Stimulated activated CD8-positive, alpha-beta memory T cell treated with anti-CD3 and anti-CD28 coated beads, Interleukin-2, amount 100 ng/mL, for 1 hour (primary cell): Measurements from ENCODE around the gene MEGF6.
"Not testable (repeated sequence)": the region's sequence is repeated elsewhere in the genome, so short reads cannot be mapped to it uniquely, and the experiment has no call there.

Source experiments
- DNase-seq, 2 donors: peaks; one replicate each; pipeline ENCODE4 v3.0.0-alpha.2; 2020; ENCODE audit warnings: low read depth in 2 of 2

Gene MEGF6

DNA sequence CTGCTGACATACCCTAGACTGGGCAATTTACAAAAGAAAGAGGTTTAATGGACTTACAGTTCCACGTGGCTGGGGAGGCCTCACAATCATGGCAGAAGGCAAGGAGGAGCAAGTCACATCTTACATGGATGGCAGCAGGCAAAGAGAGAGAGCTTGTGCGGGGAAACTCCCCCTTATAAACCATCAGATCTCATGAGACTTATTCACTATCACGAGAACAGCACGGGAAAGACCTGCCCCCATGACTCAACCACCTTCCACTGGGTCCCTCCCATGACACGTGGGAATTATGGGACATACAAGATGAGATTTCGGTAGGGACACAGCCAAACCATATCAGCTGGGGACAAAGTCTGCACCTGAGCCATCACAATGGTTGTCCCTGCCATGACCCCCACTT lies 35.8 kb downstream of the MEGF6 start:
- not testable (repeated sequence) for DNase-seq

DNA sequence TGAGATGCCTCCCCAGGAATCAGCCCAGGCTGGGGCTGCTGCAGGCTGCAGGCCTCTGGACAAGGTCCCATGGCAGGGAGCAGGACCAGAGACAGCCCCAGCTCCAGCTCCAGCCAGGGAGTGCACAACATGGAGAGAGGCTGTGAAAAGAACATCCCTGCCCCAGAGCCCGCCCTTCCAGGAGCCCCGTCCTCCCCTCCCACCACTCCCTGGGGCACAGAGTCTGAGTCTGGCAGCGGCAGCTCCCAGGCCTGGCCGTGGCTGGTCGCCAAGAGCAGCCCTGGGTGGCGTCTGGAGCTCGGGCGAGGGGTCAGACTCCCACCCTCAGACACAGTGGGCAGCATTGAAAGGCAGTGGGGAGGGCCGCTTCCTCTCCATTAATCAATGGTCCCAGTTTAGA lies 37.8 kb downstream of the MEGF6 start:
- no peak for DNase-seq

DNA sequence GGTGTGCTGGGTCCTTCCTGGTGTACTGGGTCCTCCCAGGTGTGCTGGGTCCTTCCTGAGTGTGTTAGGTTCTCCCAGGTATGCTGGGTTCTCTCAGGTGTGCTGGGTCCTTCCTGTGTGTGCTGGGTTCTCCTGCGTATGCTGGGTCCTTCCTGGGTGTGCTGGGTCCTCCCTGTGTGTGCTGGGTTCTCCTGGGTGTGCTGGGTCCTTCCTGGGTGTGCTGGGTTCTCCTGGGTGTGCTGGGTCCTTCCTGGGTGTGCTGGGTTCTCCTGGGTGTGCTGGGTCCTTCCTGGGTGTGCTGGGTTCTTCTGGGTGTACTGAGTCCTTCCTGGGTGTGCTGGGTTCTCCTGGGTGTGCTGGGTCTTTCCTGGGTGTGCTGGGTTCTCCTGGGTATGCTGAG lies 38.7 kb downstream of the MEGF6 start:
- DNase-seq, result not testable (repeated sequence)

DNA sequence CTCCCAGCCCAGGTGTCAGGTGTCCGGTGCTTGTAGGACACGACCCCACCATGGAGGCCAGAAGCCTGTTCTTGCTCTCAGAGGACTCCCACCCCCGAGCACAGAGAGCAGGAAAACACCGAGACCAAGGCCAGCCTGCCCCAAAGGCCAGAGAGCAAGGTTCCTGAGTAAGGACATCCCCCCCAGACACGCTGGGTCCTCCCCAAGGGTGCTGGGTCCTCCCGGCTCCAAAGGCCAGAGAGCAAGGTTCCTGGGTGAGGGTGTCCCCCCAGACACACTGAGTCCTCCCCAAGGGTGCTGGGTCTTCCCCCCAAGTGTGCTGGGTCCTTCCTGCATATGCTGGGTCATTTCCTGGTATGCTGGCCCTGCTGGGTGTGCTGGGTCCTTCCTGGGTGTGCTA lies 40.0 kb downstream of the MEGF6 start:
- no peak for DNase-seq

DNA sequence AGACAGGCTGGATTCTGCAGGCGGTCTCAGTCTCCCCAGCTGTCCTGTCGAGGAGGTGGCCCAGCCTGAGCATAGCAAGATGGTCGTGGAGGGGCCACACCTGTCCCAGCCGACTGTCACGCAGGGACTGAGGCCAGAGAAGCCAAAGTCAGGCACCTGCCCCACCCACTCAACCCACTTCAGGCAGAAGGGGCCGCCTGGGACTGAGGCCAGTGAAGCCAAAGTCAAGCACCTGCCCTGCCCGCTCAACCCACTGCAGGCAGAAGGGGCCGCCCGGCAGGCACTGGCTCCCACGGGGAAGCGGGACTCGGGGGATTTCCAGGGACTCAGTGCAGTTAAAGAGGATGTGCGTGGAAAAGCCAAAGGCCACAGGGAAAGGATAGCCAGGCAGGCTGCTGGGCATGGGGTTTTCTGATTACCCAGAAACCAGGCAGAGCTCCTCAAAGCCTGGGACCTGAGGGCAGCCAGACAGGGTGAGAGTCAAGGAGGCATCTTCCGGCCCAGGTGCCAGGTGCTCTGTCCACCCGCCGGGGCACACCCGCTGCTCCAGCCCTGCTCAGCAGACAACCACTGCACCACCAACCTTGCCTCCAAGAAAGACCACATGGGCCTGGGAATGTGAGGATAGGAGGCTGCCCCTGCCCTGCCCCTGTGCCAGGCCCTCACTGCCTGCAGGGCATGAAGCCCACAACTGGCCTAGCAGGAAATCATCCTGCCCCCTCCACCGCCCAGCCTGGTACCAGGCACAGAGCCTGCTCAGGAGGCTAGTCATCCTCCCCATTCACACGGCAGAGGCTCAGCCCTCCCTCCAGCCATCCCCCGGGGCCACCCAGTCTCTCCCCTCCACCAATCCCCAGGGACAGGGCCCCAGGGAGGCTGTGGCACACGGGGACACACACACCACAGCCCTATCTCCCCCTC lies 41.0 kb downstream of the MEGF6 start:
- DNase-seq, result no peak

DNA sequence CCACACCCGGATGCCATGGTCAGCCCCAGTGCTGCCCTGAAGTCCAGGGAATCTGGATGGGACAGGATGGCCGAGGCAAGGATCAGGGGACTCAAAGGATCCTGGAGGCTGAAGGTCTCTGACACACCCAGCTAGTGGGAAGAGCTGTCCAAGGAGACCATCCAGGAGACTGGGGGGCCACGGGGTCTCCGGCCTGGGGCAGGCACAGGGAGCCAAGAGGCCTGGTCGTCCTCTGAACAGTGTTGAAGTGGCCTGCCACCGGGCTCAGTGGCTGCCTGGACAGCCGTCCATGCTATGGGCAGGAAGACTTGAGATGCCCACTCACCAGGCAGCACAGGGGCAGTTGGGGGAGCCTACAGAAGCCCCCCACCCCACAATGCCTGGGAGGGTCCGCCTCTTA lies 41.9 kb downstream of the MEGF6 start:
- DNase-seq, result no peak

DNA sequence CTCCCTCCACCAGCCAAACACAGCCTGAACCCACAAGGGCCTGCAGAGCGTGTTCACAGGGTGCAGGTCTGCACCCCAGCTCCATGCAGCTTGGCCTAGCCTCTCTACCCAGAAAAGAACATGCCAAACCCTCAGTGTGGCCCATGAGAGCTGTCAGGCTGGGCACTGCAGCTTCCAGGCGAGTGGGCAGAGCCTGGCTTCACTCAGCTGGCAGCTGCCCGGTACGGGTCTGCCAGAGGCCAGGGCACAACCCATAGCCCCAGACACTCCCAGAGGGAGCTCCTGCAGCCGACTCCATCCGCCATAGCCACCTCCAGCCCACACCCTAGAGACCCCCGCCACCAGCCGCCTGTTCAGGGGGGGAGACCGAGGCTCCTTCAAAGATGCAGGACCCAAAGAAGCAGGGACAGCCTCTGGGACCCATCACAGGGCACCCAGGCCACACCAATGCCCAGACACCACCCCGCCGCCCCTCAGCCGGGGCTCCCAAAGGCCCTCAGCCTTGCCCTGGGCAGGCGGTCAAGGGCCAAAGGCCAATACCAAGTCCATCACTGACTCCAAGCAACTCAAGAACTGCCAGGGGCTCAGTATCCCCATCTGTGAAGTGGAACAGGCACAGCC lies 42.4 kb downstream of the MEGF6 start:
- no peak for DNase-seq

DNA sequence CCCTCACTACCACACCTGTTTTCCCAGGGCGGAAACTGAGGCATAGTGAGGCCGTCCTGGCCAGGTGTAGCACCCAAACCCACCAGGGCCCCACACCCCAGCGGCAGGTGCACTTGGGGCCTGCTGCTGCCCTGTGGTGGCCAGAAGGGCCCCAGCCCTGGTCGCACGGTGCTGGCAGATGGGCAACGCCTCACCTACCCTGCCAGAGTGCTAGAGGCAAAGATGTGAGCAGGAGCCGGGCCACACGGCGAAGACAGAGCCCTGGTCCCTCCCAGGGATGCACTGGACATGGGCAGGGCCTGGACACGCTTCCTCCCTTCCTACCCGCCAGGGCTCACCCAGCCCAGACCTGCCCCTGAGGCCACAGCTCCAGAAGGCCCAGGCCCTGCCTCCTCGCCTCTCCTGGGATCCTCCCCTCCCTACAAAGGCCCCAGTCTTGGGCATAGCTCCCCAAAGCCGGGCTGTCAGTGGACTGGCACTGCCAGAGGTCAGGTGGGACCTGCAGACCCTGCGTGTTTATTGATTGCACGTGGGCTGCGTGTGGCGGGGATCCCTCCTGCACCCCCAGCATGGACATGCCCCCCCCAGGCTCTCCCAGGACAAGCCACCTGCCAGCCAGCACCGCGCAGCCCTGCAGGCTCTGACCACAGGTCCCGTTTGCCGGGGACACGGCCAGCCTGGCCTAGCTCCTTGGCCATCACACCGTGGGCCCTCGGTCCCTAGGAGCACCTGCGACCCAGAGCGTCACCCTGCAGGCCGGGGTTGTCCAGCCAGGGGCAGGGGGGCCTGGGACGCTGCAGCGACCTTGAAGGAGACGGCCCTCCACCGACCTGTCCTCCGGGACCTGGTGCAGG lies 44.1 kb downstream of the MEGF6 start:
- DNase-seq, result no peak

DNA sequence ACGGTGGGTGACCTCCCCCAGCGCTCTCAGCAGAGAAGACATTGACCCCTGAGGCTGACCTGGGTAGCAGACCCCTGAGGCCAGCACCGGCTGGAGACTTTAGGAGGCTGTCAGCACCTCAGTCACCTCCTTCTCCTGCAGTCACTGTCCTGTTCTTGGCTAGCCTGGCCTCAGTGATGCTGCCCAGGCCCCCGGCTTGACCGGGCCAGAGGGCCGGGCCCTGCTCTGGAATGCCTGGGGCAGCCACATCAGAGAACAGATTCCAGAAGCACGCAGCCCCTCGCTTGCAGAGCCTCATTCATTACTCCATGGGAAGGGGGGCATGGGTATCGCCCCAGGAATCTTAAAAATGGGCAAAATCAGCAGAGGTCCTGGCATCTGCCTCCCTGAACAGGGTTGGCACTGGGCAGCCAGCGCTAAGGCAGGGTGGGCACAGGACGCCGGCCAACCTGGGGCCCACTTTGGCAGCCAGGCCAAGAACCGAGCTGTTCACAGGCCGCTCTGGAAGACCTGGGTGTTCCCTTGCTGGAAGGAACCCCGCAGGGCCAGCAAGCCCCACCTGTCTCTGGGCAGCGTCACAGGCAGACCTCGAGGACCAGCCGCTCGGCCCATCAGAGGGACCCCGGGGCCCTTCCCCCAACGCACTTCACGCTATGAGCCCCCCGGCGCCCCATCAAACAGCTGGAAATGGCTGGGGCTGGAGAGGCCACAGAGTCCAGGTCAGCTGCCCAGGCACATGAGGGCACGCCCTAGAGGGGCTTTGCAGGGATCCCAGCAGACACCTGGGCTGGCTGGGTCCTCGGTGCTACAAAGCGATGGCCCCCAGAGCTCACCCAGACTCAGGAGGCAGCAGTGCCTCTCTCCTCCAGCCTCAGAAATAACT lies 45.1 kb downstream of the MEGF6 start:
- no peak for DNase-seq

DNA sequence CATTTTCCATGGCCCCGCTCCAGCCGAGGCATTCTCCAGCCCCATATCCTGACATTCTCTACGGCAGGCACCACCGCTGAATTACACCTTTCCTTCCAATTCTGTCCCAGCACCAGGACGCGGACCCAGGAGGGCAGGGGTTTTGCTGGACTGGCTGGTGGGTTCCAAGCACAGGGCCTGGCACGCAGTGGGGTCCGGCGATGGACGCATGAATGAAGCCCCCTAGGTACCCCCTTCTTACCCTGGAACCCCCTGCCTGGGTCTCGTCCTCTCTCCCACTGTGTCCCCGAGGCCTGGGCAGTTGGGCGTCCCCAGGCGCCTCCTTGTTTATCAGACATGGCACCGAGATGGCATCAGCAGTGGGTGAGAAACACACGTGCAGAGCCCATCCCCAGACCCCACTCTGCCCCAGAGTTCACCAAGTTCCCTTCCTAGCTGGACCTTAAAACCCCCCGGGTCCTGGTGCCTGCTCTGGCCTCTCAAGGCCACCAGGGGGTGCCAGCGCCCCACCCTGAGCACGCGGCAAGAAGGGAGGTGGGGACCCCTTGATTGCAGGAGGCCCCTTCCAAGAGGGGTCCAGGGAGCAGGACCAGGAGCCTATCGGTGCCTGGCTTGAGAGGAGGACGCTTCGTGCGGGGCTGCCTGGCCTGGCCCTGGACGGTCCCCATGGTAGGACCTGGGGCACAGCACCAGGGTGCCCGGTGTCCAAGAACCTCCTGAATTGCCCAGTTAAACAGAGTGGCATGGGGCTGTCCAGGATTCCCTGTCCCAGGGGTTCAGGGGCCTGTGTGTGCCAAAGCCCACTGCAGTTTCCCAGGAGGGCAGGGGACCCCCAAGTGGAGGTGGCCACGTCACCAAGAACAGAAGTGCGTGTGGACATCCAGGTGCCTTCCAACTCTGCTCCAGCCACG lies 46.1 kb downstream of the MEGF6 start:
- DNase-seq, result no peak

DNA sequence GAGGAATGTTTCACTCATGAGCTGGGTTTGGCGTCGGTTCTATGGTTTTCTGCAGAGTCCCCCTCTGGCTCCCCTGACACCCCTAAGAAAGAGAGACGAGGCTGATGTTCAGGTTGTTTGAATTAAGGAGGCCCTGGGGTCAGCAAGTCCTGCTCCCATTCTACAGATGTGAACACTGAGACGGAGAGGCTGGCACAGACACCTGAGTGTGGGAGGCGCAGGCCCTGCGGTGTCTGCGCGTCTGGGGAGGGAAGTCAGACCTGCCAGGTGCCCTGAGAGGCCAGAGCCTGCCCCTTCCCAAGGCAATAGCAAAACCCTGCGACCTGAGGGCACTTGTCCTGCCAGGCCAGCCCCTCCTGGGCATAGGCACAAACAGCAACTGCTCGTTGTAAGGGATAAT lies 47.7 kb downstream of the MEGF6 start:
- no peak for DNase-seq

DNA sequence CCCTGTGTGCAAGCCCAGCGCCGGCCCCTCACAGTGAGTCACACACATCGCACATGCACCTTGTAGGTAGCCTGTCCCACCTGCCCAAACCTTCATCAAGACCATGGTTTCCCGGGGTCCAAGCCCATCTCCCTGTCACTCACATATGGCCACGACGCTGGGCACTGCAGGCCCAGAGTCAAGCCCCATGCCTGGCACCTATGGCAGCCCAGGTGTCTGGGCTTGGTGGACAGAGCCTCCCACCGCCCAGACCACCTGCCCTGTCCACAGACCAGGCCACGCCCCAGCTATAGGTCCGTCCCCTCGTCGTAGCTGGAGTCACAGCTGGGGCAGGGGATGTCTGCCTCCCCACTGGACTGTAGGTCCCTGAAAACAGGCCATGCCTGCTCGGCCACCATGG lies 48.2 kb downstream of the MEGF6 start:
- no peak for DNase-seq

DNA sequence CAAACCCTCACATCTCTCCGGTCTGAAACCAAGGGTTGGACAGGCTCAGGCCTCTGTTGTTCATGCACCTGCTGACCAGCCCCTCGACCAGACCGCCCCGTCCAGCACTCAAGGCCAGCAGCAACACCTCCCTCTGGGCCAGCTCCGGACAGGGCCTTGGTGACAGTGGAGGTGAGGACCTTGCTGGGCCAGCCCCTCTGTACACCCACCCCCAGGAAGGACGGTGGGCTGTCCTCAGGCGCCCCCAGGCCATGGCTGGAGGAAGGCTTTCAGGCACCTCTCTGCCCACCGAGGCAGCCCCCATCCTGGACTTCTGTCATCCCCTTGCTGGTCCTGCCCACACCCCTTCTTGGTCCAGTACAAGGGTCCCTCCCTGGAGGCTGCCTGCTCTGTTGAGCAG lies 48.6 kb downstream of the MEGF6 start:
- DNase-seq, result no peak

DNA sequence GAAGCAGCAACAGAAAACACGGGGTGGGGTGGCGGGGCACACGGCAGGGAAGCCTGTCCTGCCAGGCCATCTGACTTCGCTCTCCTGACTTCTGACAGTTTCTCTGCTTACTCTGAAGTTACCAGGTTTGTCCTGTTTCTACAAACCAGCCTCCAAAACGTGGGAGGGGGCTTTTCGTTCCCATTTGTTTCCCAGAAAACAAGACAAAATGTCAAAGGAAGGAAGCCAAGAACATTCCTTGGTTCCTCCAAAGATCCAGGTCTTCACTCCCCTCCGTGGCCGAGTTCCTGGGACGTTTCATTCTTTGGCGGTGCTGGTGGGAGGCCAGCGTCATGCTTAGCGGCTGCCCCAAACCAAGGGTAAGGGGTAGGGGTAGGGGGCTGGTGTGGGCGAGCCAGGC lies 49.6 kb downstream of the MEGF6 start:
- DNase-seq, result no peak

DNA sequence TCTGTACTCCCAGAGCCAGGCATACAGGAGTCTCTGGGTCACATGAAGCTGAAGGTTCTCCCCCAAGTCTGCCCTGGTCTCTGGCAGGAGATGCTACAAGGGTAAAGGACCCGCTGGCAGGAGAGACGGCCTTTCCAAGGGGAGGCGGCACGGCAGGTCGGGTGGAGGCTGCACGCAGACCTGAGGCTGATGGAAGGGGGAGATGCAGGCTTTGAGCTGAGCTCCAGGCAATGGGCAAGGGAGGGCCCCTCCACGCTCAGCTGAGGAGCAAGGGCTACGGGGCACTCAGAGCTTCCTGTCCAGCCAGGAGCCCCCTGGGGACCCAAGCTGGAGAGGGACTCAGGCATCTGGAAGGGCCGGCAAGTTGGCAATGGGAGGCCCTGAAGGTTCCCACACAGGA lies 50.3 kb downstream of the MEGF6 start:
- DNase-seq, result no peak

DNA sequence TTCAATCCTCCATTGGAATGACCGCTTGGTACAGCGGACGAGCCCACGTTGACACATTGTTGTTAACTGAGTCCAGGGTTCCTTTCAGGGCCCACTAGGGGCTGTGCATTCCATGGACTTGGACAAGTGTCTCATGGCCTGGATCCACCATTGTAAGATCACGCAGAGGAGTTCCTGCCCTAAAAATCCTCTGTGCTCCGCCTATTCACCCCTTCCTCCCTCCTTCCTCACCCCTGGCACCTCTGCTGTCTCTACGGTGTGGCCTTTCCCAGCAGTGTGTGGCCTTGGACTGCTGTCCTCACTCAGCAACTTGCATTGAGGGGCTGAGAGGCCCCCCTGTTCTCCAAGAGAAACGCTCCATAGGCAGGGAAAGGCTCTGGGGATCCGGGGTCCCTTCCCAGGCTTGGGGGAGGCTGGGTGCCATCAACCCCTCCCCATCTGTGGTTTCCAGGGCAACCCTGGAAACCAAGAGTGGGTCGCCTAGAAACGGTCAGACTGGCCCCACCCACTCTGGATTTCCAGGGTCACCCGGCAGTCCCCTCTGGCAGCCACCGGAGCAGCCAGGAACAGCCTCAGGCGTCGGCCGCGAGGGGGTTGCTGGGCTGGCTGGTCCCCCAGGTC lies 50.9 kb downstream of the MEGF6 start:
- DNase-seq, result no peak

DNA sequence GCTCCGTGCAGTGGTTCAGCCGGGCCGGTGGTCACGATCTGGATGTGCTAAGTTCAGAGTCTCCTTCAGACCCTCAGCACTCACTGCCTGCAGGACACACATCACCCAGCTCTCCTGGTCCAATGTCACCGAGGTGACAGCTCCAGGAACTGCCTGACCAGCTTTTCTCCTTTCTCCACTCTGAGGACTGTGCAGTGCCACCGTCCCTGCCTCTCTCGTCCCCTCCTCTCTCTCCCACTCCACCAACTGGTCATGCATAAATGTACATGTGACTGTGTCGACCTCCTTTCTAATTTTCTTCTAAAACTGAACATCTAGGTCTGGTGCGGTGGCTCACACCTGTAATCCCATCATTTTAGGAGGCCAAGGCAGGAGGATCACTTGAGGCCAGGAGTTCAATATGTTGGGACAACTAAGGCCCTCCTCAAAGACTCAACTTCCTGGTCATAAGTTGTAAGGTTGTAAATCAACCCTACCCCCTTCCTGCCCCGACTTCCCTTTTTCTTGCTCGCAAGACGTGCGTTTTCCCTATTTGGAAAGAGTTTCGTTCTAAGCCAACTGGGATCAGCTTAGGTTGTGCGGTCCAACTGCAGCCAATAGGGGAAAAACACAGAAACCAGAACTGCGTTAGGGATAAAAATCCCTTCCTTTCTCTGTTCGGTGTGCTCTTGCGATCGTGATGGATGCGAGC lies 53.1 kb downstream of the MEGF6 start:
- DNase-seq, result no peak

DNA sequence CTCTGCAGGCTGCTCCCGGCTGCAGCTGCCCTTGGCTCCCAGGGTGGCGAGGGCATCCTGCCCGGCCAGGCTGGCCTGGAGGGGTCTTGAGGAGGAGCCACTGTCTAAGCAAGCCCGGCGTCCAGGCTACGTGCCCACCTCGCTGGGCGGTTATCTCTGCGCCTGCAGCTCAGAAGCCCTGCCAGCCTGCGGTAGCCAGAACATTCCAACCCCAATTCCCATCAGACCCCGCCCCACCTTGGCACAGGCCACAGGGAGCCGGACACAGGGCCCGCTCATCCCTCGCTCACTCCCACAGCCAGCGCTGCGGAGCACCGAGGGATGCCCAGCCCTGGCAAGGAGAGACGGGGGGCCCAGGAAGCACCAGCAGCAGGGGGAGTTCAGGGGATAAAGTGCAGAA lies 53.9 kb downstream of the MEGF6 start:
- DNase-seq, result no peak

DNA sequence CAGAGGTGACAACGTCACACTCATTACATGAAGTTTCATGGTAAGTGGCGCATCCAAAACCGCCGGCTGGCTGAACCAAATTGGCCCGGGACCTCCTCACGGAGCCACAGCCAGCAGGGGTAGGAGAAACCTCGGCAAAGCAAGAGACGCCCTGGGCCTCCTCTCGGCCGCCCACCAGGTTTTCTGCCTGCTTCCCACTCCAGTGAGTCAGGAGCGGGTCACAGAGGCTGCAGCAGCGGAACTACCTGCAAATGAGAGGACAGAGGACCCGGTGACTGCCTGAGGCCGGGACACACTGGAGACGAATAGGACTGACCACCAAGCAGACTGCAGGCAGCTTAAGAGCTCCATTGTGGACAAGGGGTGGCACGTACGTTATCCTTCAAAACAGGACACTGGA lies 55.0 kb downstream of the MEGF6 start:
- no peak for DNase-seq
